ENCODE data around the gene RRAGD. TPM values are rescaled to one million over a fixed set of nuclear protein-coding genes. Genes with fewer than 3 reads are reported as not detected.

RRAGD gene
- total and polyA plus RNA-seq, 11 donors, result 25.8 to 147 (median 96.7) TPM

- Histone ChIP-seq H3K27me3 (no peaks in the 10 kb centered on the region), H3K4me3 (no peak overlapping the region), H3K9me3 (no peaks in the 10 kb centered on the region), H3K36me3 (peaks cover 0 to 10% (median 0%) of the 10 kb centered on the region in 9 donors), H3K27ac (peak overlapping the region in 1 of 12 donors; percentile 36), H3K4me1 (peaks cover 0 to 32% (median 16%) of the 10 kb centered on the region in 12 donors)
- no peak for TF ChIP-seq CTCF (IDR thresholded peaks at IDR 0.05)
- ATAC-seq (peak in 1 of 4 donors; percentile 31), DNase-seq (no peak)
- intact Hi-C loops (cut with DNase I), result loop anchor here in 3 of 10 donors (10.0 kb wide), 2 partner anchors 220 to 380 kb away; partner anchors contain the start of gene PM20D2 (in 1 of the 3)
These were observed 47.5 kb downstream of the RRAGD start for GRCh38 chr6:89364586-89364985.

GRCh38 chr6:89361171-89361570, 50.9 kb downstream of the RRAGD start:
- intact Hi-C loops (cut with DNase I), result loop anchor here in 3 of 10 donors (10.0 kb wide), 2 partner anchors 216 to 376 kb away; partner anchors contain the start of gene PM20D2 (in 1 of the 3)
- TF ChIP-seq POLR2A (IDR thresholded peaks at IDR 0.05) (no peak), CTCF (IDR thresholded peaks at IDR 0.05) (no peak)

GRCh38 chr6:89360415-89360999, 51.6 kb downstream of the RRAGD start:
- WGBS, 4 donors, result 93 to 97% (median 95%) methylated on average over 2 of the region's 2 CpGs
- H3K27ac ChIP-seq, result no peak overlapping the region
- no peaks in the 10 kb centered on the region for H3K36me3 ChIP-seq
- DNase-seq (no peak), ATAC-seq (no peak)
- intact Hi-C loops (cut with DNase I), result loop anchor here in 3 of 10 donors (10.0 kb wide), 2 partner anchors 216 to 376 kb away; partner anchors contain the start of gene PM20D2 (in 1 of the 3)
- no peaks in the 10 kb centered on the region for H3K9me3 ChIP-seq
- peaks cover 0 to 30% (median 3%) of the 10 kb centered on the region in 12 donors for H3K4me1 ChIP-seq
- H3K27me3 ChIP-seq, result no peaks in the 10 kb centered on the region
- H3K4me3 ChIP-seq, result no peak overlapping the region
- TF ChIP-seq POLR2A (IDR thresholded peaks at IDR 0.05) (no peak), CTCF (IDR thresholded peaks at IDR 0.05) (no peak)

More at GRCh38 chr6:89361171-89361570, 50.9 kb downstream of the RRAGD start:
- Histone ChIP-seq H3K27me3 (no peaks in the 10 kb centered on the region), H3K4me1 (peaks cover 0 to 30% (median 5%) of the 10 kb centered on the region in 12 donors), H3K36me3 (no peaks in the 10 kb centered on the region), H3K27ac (no peak overlapping the region), H3K9me3 (no peaks in the 10 kb centered on the region), H3K4me3 (no peak overlapping the region)
- WGBS, 4 donors, result 72 to 94% (median 92%) methylated on average over 2 of the region's 2 CpGs
- no peak for ATAC-seq
- DNase-seq, result no peak

- intact Hi-C loops (cut with DNase I), result loop anchor here in 1 of 10 donors (10.0 kb wide), 1 partner anchor 235 kb away; no protein-coding TSS in a partner anchor
- H3K36me3 ChIP-seq, result no peaks in the 10 kb centered on the region
- TF ChIP-seq CTCF (IDR thresholded peaks at IDR 0.05) (no peak), POLR2A (IDR thresholded peaks at IDR 0.05) (no peak)
- no peaks in the 10 kb centered on the region for H3K9me3 ChIP-seq
- WGBS, 4 donors, result 18 to 43% (median 21%) methylated on average over 1 of the region's 1 CpG
- DNase-seq, result no peak
- no peak for ATAC-seq
- no peak overlapping the region for H3K4me3 ChIP-seq
- no peaks in the 10 kb centered on the region for H3K27me3 ChIP-seq
- H3K4me1 ChIP-seq, result peaks cover 0 to 25% (median 0%) of the 10 kb centered on the region in 12 donors
- H3K27ac ChIP-seq, result no peak overlapping the region
These were observed 52.5 kb downstream of the RRAGD start for GRCh38 chr6:89359561-89359960.

Data from heart left ventricle (tissue), 16 donors.